Thoracic aorta (tissue), 2 donors: ENCODE results near the gene MAP4. TPM values are rescaled to one million over a fixed set of nuclear protein-coding genes. Genes with fewer than 3 reads are reported as not detected.

Experiments
- ATAC-seq: fragments of 150-250 bp; one replicate; pipeline ENCODE4 v1.8.0; 2017; ENCODE audit warnings: low read depth; ENCODE audit not compliant: insufficient number of reproducible peaks, low FRiP score
- DNase-seq: peaks from one replicate; pipeline ENCODE4 v3.0.0-alpha.2; 2020; ENCODE audit warnings: low spot score
- H3K27ac ChIP-seq, 2 donors: fragments of 200-600 bp; sonication (generic); 1 replicate in 1 of 2; 2 replicates in 1 of 2; pipeline ENCODE4 v1.5.1; 2016; ENCODE audit warnings: mild to moderate bottlenecking in 2 of 2, moderate library complexity in 2 of 2
- H3K27me3 ChIP-seq: fragments of 200-600 bp; sonication (generic); replicated peaks from 2 replicates; pipeline ENCODE4 v1.6.0; 2016; ENCODE audit warnings: mild to moderate bottlenecking; ENCODE audit not compliant: insufficient read depth
- H3K36me3 ChIP-seq: fragments of 200-600 bp; sonication (generic); one replicate; pipeline ENCODE4 v1.5.1; 2016
- H3K4me1 ChIP-seq, 2 donors: fragments of 200-600 bp; sonication (generic); 1 replicate in 1 of 2; 2 replicates in 1 of 2; pipeline versions ENCODE4 v1.5.1 to v1.6.0; 2016; ENCODE audit warnings: low read depth in 2 of 2, mild to moderate bottlenecking in 1 of 2; ENCODE audit not compliant: control insufficient read depth in 1 of 2
- H3K4me3 ChIP-seq: fragments of 200-600 bp; sonication (generic); 2 replicates; pipeline ENCODE4 v1.5.1; 2016; ENCODE audit warnings: mild to moderate bottlenecking
- H3K9me3 ChIP-seq: fragments of 200-600 bp; sonication (generic); 2 replicates; pipeline ENCODE4 v1.5.1; 2016
- total RNA-seq, 2 donors: library from RNA; depleted of rRNA; stranded (reverse); fragments of >200 nt; gene quantifications; one replicate each; pipeline versions ENCODE4 v1.1.0 to v1.2.3, GENCODE V29; 2016
- TF ChIP-seq, protein P1 (sequence below): fragments of 200-600 bp; sonication (generic); IDR thresholded peaks from one replicate; pipeline ENCODE4 v1.5.1; 2019; ENCODE audit warnings: antibody characterized with exemption

Gene MAP4
- total RNA-seq, 2 donors from 2014 or later: 252 to 264 TPM

DNA sequence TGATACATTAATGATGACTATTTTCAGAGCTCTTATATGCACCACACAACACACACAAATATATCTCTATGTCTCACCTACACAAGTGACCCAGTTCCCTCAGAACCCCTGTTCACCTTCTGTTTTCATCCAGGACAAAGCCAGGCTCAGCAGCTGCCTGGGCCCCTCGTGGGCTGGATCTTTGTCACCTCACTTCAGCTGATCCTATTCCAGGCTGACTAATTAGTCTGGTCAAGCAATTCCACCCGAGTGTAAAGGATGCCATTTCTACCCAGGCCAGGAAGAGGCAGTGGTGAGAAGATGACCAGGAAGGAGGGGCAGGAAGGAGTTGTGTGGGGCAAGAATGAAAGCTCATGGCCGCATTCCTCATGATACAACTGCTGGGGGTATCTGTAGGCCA is 151.0 kb downstream of the MAP4 start:
- TF ChIP-seq, protein P1, sequence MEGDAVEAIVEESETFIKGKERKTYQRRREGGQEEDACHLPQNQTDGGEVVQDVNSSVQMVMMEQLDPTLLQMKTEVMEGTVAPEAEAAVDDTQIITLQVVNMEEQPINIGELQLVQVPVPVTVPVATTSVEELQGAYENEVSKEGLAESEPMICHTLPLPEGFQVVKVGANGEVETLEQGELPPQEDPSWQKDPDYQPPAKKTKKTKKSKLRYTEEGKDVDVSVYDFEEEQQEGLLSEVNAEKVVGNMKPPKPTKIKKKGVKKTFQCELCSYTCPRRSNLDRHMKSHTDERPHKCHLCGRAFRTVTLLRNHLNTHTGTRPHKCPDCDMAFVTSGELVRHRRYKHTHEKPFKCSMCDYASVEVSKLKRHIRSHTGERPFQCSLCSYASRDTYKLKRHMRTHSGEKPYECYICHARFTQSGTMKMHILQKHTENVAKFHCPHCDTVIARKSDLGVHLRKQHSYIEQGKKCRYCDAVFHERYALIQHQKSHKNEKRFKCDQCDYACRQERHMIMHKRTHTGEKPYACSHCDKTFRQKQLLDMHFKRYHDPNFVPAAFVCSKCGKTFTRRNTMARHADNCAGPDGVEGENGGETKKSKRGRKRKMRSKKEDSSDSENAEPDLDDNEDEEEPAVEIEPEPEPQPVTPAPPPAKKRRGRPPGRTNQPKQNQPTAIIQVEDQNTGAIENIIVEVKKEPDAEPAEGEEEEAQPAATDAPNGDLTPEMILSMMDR: no peak
- no peaks in the 10 kb centered on the region for H3K9me3 ChIP-seq
- no peak overlapping the region for H3K27ac ChIP-seq
- ATAC-seq (no peak), DNase-seq (no peak)
- peaks cover 63% of the 10 kb centered on the region for H3K36me3 ChIP-seq
- no peak overlapping the region for H3K4me3 ChIP-seq
- H3K4me1 ChIP-seq: peaks cover 7 to 22% of the 10 kb centered on the region in 2 donors
- no peaks in the 10 kb centered on the region for H3K27me3 ChIP-seq

DNA sequence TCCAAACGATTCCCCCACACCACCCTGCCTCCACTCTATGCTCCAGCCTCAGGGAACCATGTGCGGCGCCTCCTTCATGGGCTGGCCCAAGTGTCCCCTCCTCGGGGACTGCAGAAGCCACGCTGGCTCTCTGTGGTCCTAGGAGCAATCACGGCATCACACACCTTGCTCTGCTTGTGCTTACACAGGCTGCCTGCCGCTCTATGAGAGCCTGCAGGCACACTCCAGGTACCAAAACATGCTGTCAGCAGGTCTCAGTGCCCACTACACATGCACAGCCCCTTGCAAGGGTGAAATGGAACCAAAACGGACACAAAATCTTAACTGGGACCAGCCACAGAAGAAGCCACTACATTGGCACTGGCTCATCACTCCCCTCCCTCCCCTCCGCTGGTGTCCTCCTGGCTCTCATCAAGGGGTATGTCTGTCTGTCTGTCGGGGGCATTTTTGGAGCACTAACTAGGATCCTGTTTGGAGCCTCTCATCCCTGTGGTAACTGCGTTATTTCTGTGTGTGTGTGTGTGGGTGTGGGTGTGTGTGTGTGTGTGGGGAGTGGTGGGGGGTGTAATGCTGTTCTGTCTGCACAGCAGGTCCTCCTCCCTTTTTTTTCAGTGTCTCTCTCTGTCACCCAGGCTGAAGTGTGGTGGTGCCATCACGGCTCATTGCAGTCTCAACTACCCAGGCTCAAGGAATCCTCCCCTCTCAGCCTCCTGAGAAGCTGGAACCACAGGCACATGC is 152.7 kb downstream of the MAP4 start:
- Histone ChIP-seq H3K4me1 (peaks cover 7 to 19% of the 10 kb centered on the region in 2 donors), H3K9me3 (no peaks in the 10 kb centered on the region), H3K27ac (no peak overlapping the region), H3K36me3 (peaks cover 47% of the 10 kb centered on the region), H3K4me3 (no peak overlapping the region), H3K27me3 (no peaks in the 10 kb centered on the region)
- ATAC-seq: no peak
- TF ChIP-seq, protein P1: no peak
- DNase-seq: no peak

DNA sequence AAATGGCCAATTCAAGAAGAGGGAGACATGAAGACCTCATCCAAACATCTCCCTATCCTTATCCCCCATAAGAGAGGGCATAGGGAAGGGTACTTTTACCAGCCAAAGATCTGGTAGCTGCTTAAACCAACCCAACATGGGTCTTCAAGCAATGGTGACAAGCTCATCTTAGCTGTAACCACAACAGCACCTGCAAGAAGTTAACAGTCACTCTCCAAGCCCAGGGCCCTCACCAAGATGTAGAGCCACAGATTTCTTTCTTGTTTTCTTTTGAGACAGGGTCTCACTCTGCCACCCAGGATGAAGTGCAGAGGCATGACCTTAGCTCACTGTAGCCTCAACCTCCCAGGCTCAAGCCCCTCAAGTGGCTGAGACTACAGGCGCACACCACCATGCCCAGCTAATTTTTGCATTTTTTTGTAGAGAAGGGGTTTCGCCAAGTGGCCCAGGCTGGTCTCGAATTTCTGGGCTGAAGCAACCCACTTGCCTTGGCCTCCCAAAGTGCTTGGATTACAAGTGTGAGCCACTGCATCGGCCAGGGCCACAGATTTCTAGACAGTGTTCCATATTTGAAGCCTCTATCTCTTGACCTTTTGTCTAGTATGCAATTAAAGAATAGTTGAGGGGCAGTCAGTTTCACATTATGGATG is 156.1 kb downstream of the MAP4 start:
- Histone ChIP-seq H3K4me3 (no peak overlapping the region), H3K4me1 (peaks cover 0 to 13% of the 10 kb centered on the region in 2 donors), H3K9me3 (no peaks in the 10 kb centered on the region), H3K36me3 (peaks cover 42% of the 10 kb centered on the region), H3K27me3 (no peaks in the 10 kb centered on the region), H3K27ac (peak overlapping the region in 1 of 2 donors; percentile 22)
- TF ChIP-seq, protein P1: no peak
- DNase-seq (no peak), ATAC-seq (no peak)

GRCh38 chr3:47857151-47857550 is 159.1 kb downstream of the MAP4 start:
- TF ChIP-seq, protein P1: no peak
- Histone ChIP-seq H3K36me3 (peaks cover 44% of the 10 kb centered on the region), H3K9me3 (no peaks in the 10 kb centered on the region), H3K27me3 (no peaks in the 10 kb centered on the region), H3K4me3 (no peak overlapping the region), H3K27ac (peak overlapping the region; percentile 42 to 61), H3K4me1 (peaks cover 0 to 13% of the 10 kb centered on the region in 2 donors)
- no peak for DNase-seq
- no peak for ATAC-seq

GRCh38 chr3:47856669-47857068 is 159.5 kb downstream of the MAP4 start:
- TF ChIP-seq, protein P1: no peak
- DNase-seq (no peak), ATAC-seq (no peak)
- Histone ChIP-seq H3K4me1 (peaks cover 0 to 13% of the 10 kb centered on the region in 2 donors), H3K36me3 (peaks cover 48% of the 10 kb centered on the region), H3K27me3 (no peaks in the 10 kb centered on the region), H3K27ac (peak overlapping the region; percentile 42 to 61), H3K4me3 (no peak overlapping the region), H3K9me3 (no peaks in the 10 kb centered on the region)
